Ishikawa (cell line): ENCODE measurements around the gene EIF2S1.

Experiments
- CEBPB ChIP-seq: IDR thresholded peaks from 2 replicates; pipeline ENCODE4 v1.6.1; 2012
- CREB1 ChIP-seq: IDR thresholded peaks from 2 replicates; pipeline ENCODE4 v1.6.1; 2012; ENCODE audit warnings: low read depth
- EGR1 ChIP-seq: IDR thresholded peaks from 2 replicates; pipeline ENCODE4 v1.6.1; 2012
- EP300 ChIP-seq: IDR thresholded peaks from 2 replicates; pipeline ENCODE4 v1.6.1; 2012; ENCODE audit warnings: borderline replicate concordance
- FOXM1 ChIP-seq: IDR thresholded peaks from 2 replicates; pipeline ENCODE4 v1.6.1; 2012; ENCODE audit warnings: low read depth, borderline replicate concordance
- MAX ChIP-seq: IDR thresholded peaks from 2 replicates; pipeline ENCODE4 v1.6.1; 2012
- NFIC ChIP-seq: IDR thresholded peaks from 2 replicates; pipeline ENCODE4 v1.6.1; 2012
- RAD21 ChIP-seq: IDR thresholded peaks from 2 replicates; pipeline ENCODE4 v1.6.1; 2012; ENCODE audit warnings: low read depth
- TAF1 ChIP-seq: IDR thresholded peaks from 2 replicates; pipeline ENCODE4 v1.6.1; 2012; ENCODE audit warnings: low read depth, mild to moderate bottlenecking
- TCF12 ChIP-seq: IDR thresholded peaks from 2 replicates; pipeline ENCODE4 v1.6.1; 2012; ENCODE audit warnings: low read depth
- TEAD4 ChIP-seq: IDR thresholded peaks from 2 replicates; pipeline ENCODE4 v1.6.1; 2012
- YY1 ChIP-seq: IDR thresholded peaks from 2 replicates; pipeline ENCODE4 v1.6.1; 2012; ENCODE audit warnings: low read depth
- ZBTB7A ChIP-seq: IDR thresholded peaks from 2 replicates; pipeline ENCODE4 v1.6.1; 2012; ENCODE audit warnings: low read depth
- TF ChIP-seq, protein P1 (sequence below): IDR thresholded peaks from 2 replicates; pipeline ENCODE4 v1.6.1; 2012; ENCODE audit warnings: low read depth, mild to moderate bottlenecking
- TF ChIP-seq, protein P2 (sequence below): IDR thresholded peaks from 2 replicates; pipeline ENCODE4 v1.6.1; 2012

The EIF2S1 gene

GRCh38 chr14:67385120-67385519 is 25.0 kb downstream of the EIF2S1 start:
- TF ChIP-seq NFIC = peak; percentile 51; the same call in 1 of the 2 replicates
- no peak for TF ChIP-seq FOXM1
- no peak for TF ChIP-seq CEBPB
- TF ChIP-seq EGR1 = no peak
- TF ChIP-seq, protein P1, sequence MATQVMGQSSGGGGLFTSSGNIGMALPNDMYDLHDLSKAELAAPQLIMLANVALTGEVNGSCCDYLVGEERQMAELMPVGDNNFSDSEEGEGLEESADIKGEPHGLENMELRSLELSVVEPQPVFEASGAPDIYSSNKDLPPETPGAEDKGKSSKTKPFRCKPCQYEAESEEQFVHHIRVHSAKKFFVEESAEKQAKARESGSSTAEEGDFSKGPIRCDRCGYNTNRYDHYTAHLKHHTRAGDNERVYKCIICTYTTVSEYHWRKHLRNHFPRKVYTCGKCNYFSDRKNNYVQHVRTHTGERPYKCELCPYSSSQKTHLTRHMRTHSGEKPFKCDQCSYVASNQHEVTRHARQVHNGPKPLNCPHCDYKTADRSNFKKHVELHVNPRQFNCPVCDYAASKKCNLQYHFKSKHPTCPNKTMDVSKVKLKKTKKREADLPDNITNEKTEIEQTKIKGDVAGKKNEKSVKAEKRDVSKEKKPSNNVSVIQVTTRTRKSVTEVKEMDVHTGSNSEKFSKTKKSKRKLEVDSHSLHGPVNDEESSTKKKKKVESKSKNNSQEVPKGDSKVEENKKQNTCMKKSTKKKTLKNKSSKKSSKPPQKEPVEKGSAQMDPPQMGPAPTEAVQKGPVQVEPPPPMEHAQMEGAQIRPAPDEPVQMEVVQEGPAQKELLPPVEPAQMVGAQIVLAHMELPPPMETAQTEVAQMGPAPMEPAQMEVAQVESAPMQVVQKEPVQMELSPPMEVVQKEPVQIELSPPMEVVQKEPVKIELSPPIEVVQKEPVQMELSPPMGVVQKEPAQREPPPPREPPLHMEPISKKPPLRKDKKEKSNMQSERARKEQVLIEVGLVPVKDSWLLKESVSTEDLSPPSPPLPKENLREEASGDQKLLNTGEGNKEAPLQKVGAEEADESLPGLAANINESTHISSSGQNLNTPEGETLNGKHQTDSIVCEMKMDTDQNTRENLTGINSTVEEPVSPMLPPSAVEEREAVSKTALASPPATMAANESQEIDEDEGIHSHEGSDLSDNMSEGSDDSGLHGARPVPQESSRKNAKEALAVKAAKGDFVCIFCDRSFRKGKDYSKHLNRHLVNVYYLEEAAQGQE = no peak

DNA sequence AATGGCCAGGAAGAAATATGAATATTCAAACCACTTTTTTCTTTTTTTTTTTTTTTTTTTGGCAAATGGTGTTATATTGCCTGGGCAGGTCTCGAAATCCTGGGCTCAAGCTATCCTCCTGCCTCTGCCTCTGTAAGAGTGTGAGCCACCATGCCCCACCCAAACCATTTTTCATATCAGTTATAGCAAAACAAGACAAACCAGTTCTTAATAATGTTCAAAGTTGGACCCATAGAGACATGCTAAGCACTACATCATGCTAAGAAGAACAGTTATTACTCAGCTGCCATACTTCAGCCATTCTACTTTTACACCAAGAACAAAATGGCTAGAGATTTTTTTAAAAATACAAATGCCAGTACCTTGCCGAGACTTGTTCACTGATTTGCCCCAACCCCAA is 25.5 kb downstream of the EIF2S1 start:
- no peak for TF ChIP-seq CEBPB
- no peak for TF ChIP-seq NFIC
- TF ChIP-seq EGR1 = no peak
- TF ChIP-seq, protein P1 = no peak
- TF ChIP-seq RAD21 = no peak
- no peak for TF ChIP-seq CREB1
- TF ChIP-seq TAF1 = no peak
- TF ChIP-seq YY1 = no peak
- no peak for TF ChIP-seq EP300

GRCh38 chr14:67387195-67387594 is 27.1 kb downstream of the EIF2S1 start:
- TF ChIP-seq YY1 (no peak), EGR1 (no peak), RAD21 (no peak), NFIC (no peak), EP300 (no peak), FOXM1 (no peak), MAX (no peak), ZBTB7A (no peak), CREB1 (no peak), CEBPB (no peak), TCF12 (no peak), TAF1 (no peak), TEAD4 (no peak)
- TF ChIP-seq, protein P2, sequence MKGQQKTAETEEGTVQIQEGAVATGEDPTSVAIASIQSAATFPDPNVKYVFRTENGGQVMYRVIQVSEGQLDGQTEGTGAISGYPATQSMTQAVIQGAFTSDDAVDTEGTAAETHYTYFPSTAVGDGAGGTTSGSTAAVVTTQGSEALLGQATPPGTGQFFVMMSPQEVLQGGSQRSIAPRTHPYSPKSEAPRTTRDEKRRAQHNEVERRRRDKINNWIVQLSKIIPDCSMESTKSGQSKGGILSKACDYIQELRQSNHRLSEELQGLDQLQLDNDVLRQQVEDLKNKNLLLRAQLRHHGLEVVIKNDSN = no peak
- TF ChIP-seq, protein P1 = no peak

DNA sequence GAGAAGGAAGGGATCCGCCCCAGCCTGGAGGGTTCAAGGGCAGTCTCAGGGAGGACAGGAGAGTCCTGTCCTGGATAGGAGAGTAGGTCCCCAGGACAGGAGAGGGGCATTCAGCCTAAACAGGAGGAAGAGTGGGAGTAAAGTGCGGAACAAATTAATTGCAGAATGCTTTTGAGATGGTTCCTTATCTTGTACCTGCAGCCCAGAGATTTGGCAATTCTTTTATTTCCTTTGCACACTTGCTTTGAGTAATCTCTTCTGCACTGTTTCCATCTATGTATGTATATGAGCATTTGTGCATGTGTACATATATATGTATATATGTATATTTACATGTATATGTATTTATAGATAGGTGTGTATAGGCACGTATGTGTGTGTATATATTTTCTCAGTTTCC is 29.1 kb downstream of the EIF2S1 start:
- TF ChIP-seq ZBTB7A (no peak), TCF12 (no peak), NFIC (no peak), YY1 (no peak), CREB1 (no peak), EGR1 (no peak), TEAD4 (no peak), RAD21 (no peak), TAF1 (no peak), FOXM1 (no peak), MAX (no peak), CEBPB (no peak), EP300 (no peak)
- TF ChIP-seq, protein P1 = no peak
- TF ChIP-seq, protein P2 = no peak
